ENCODE measurements around the gene ARIH1. TPM values are rescaled to one million over a fixed set of nuclear protein-coding genes. Genes with fewer than 3 reads are reported as not detected.
"Not testable (repeated sequence)": the region's sequence is repeated elsewhere in the genome, so short reads cannot be mapped to it uniquely, and the experiment has no call there.

Gene ARIH1
- total RNA-seq, 4 donors from 2014 or later: 30.6 to 58.6 (median 45.1) TPM

GRCh38 chr15:72475674-72476073, 1.5 kb downstream of the ARIH1 start:
- Histone ChIP-seq H3K36me3 (peaks cover 0 to 20% (median 0%) of the 10 kb centered on the region in 3 donors), H3K9me3 (no peaks in the 10 kb centered on the region), H3K4me1 (peaks cover 0 to 67% (median 38%) of the 10 kb centered on the region in 4 donors), H3K27me3 (no peaks in the 10 kb centered on the region), H3K27ac (peak overlapping the region; percentile 99 to 100 (median 100)), H3K4me3 (peak overlapping the region; percentile 71 to 86 (median 81))
- WGBS, 2 donors: 4 to 7% methylated on average over 2 of the region's 2 CpGs
- TF ChIP-seq EP300 (IDR thresholded peaks at IDR 0.05) (no peak), POLR2A (IDR thresholded peaks at IDR 0.05) (no peak), CTCF (IDR thresholded peaks at IDR 0.05) (no peak)
- no peak for DNase-seq (ENCODE audit: low spot score in 2 of 2)

GRCh38 chr15:72476330-72476729, 2.2 kb downstream of the ARIH1 start:
- not testable (repeated sequence) for H3K27me3 ChIP-seq; H3K9me3 ChIP-seq; DNase-seq (ENCODE audit: low spot score in 2 of 2)
- peak overlapping the region in 3 of 4 donors; percentile 71 to 86 (median 86) for H3K4me3 ChIP-seq
- WGBS, 2 donors: 85 to 86% methylated on average over 16 of the region's 16 CpGs
- peaks cover 0 to 74% (median 38%) of the 10 kb centered on the region in 4 donors for H3K4me1 ChIP-seq
- H3K27ac ChIP-seq: peak overlapping the region in 3 of 4 donors; percentile 100
- H3K36me3 ChIP-seq: peaks cover 0 to 20% (median 0%) of the 10 kb centered on the region in 3 donors

- Histone ChIP-seq H3K4me1 (peaks cover 0 to 80% (median 32%) of the 10 kb centered on the region in 4 donors), H3K27ac (no peak overlapping the region)
- TF ChIP-seq CTCF (IDR thresholded peaks at IDR 0.05) (no peak), EP300 (IDR thresholded peaks at IDR 0.05) (no peak), POLR2A (IDR thresholded peaks at IDR 0.05) (no peak)
Observed at GRCh38 chr15:72481015-72481659, 7.0 kb downstream of the ARIH1 start.

GRCh38 chr15:72482275-72482674, 8.1 kb downstream of the ARIH1 start:
- H3K27me3 ChIP-seq: no peaks in the 10 kb centered on the region
- H3K4me3 ChIP-seq: no peak overlapping the region
- no peak for DNase-seq (ENCODE audit: low spot score in 2 of 2)
- TF ChIP-seq POLR2A (IDR thresholded peaks at IDR 0.05): no peak
- no peak for TF ChIP-seq CTCF (IDR thresholded peaks at IDR 0.05)
- TF ChIP-seq EP300 (IDR thresholded peaks at IDR 0.05): no peak
- H3K27ac ChIP-seq: no peak overlapping the region
- peaks cover 0 to 3% (median 0%) of the 10 kb centered on the region in 4 donors for H3K9me3 ChIP-seq
- H3K36me3 ChIP-seq: peaks cover 0 to 26% (median 0%) of the 10 kb centered on the region in 3 donors
- peaks cover 0 to 78% (median 24%) of the 10 kb centered on the region in 4 donors for H3K4me1 ChIP-seq

More at GRCh38 chr15:72481015-72481659, 7.0 kb downstream of the ARIH1 start:
- H3K4me3 ChIP-seq: no peak overlapping the region
- H3K9me3 ChIP-seq: peaks cover 0 to 3% (median 0%) of the 10 kb centered on the region in 4 donors
- WGBS, 2 donors: 88 to 92% methylated on average over 3 of the region's 3 CpGs
- DNase-seq (ENCODE audit: low spot score in 2 of 2): no peak
- H3K36me3 ChIP-seq: peaks cover 0 to 26% (median 0%) of the 10 kb centered on the region in 3 donors
- no peaks in the 10 kb centered on the region for H3K27me3 ChIP-seq

- DNase-seq (ENCODE audit: low spot score in 2 of 2): no peak
- H3K4me1 ChIP-seq: peaks cover 0 to 78% (median 16%) of the 10 kb centered on the region in 4 donors
- peaks cover 0 to 26% (median 0%) of the 10 kb centered on the region in 3 donors for H3K36me3 ChIP-seq
- no peaks in the 10 kb centered on the region for H3K27me3 ChIP-seq
- peaks cover 0 to 3% (median 0%) of the 10 kb centered on the region in 4 donors for H3K9me3 ChIP-seq
- TF ChIP-seq EP300 (IDR thresholded peaks at IDR 0.05) (no peak), CTCF (IDR thresholded peaks at IDR 0.05) (no peak), POLR2A (IDR thresholded peaks at IDR 0.05) (no peak)
- H3K27ac ChIP-seq: no peak overlapping the region
- no peak overlapping the region for H3K4me3 ChIP-seq
- WGBS, 2 donors: 87 to 88% methylated on average over 6 of the region's 6 CpGs
Observed at GRCh38 chr15:72483279-72483678, 9.1 kb downstream of the ARIH1 start.
